Activated B cell treated with CpG ODN at 0.5 μM for 24 hours (primary cell): ENCODE data around the gene KIAA0319L. TPM values are rescaled to one million over a fixed set of nuclear protein-coding genes. Genes with fewer than 3 reads are reported as not detected.

Source experiments
- ATAC-seq: fragments of 200-7000 bp; cut with Tn5 transposase; one replicate; pipeline ENCODE4 v1.10.0; 2021; ENCODE audit warnings: low read depth, mild to moderate bottlenecking, moderate library complexity
- CTCF ChIA-PET: fragments of 350-600 bp; sonication (Branson Sonifier 250); formaldehyde crosslinking; loops from one replicate; lab custom pipeline; 2021; ENCODE audit warnings: antibody characterized with exemption; lab: Charles Lee
- POLR2A ChIA-PET: fragments of 350-600 bp; sonication (Branson Sonifier 250); formaldehyde crosslinking; loops from one replicate; lab custom pipeline; 2021; ENCODE audit warnings: antibody characterized with exemption; lab: Charles Lee
- DNase-seq: peaks from one replicate; pipeline ENCODE4 v3.0.0; 2022
- H3K27ac Mint-ChIP-seq: one replicate; pipeline ENCODE4 v1.8.0; 2020; ENCODE audit warnings: mixed read lengths
- H3K27me3 Mint-ChIP-seq: one replicate; pipeline ENCODE4 v1.8.0; 2021; ENCODE audit warnings: mixed read lengths
- H3K36me3 Mint-ChIP-seq: one replicate; pipeline ENCODE4 v1.8.0; 2021; ENCODE audit warnings: low read depth, mixed read lengths
- H3K4me1 Mint-ChIP-seq: one replicate; pipeline ENCODE4 v1.8.0; 2021; ENCODE audit warnings: mixed read lengths
- H3K4me3 Mint-ChIP-seq: one replicate; pipeline ENCODE4 v1.8.0; 2020; ENCODE audit warnings: mild to moderate bottlenecking, mixed read lengths
- H3K9me3 Mint-ChIP-seq: one replicate; pipeline ENCODE4 v1.8.0; 2020; ENCODE audit warnings: mixed read lengths
- intact Hi-C: fragments of 100-400 bp; cut with micrococcal nuclease; formaldehyde crosslinking; loops from one replicate; pipeline ENCODE4 v1.15.1; 2024
- total RNA-seq: library from RNA; stranded (reverse); gene quantifications from 2 replicates; pipeline ENCODE4 v1.2.3, GENCODE V29; 2022
- TF ChIP-seq, protein P1 (sequence below): fragments of 200-600 bp; IDR thresholded peaks from one replicate; pipeline ENCODE4 v1.8.0; 2022; ENCODE audit warnings: antibody characterized with exemption, mild to moderate bottlenecking

KIAA0319L gene
- total RNA-seq, 1 donor from 2014 or later: 59.1 TPM

DNA sequence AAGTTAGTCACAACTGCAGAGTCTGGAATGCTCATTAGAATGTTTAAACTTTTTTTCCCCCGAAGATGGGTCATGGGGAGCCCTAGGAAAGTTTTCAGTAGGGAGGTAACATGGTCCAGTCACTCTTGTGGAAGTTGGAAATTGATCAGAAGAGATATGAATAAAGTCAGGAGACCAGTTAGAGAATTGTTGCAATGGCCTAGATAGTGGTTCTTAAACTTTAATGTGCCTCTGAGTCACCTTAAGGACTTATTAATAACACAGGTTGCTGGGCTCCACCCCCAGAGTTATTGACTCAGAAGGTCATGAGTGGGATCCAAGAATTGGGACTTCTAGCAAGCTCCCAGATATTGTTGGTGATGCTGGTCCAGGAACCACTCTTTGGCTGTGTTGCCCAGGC, 12.7 kb upstream of the KIAA0319L start:
- ChIA-PET POLR2A (interaction anchor here (1.0 kb wide), 1 partner anchor 199 kb away, joined by 3 read pairs; the partner anchor contains the start of gene CLSPN), CTCF (interaction anchor here (2.1 to 2.7 kb wide), 2 partner anchors 145 to 156 kb away, joined by 9 to 19 read pairs; no protein-coding TSS in a partner anchor)
- no peak for DNase-seq
- intact Hi-C loops: loop anchor here (1.0 to 10.0 kb wide), 4 partner anchors 145 to 715 kb away; partner anchors contain the start of gene SMIM12
- peaks cover 19% of the 10 kb centered on the region for H3K27me3 Mint-ChIP-seq
- peak overlapping the region; percentile 38 for H3K27ac Mint-ChIP-seq
- no peak overlapping the region for H3K4me3 Mint-ChIP-seq
- TF ChIP-seq, protein P1, sequence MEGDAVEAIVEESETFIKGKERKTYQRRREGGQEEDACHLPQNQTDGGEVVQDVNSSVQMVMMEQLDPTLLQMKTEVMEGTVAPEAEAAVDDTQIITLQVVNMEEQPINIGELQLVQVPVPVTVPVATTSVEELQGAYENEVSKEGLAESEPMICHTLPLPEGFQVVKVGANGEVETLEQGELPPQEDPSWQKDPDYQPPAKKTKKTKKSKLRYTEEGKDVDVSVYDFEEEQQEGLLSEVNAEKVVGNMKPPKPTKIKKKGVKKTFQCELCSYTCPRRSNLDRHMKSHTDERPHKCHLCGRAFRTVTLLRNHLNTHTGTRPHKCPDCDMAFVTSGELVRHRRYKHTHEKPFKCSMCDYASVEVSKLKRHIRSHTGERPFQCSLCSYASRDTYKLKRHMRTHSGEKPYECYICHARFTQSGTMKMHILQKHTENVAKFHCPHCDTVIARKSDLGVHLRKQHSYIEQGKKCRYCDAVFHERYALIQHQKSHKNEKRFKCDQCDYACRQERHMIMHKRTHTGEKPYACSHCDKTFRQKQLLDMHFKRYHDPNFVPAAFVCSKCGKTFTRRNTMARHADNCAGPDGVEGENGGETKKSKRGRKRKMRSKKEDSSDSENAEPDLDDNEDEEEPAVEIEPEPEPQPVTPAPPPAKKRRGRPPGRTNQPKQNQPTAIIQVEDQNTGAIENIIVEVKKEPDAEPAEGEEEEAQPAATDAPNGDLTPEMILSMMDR: no peak
- ATAC-seq: no peak
- H3K4me1 Mint-ChIP-seq: no peaks in the 10 kb centered on the region
- H3K36me3 Mint-ChIP-seq: peaks cover 5% of the 10 kb centered on the region
- H3K9me3 Mint-ChIP-seq: no peaks in the 10 kb centered on the region

DNA sequence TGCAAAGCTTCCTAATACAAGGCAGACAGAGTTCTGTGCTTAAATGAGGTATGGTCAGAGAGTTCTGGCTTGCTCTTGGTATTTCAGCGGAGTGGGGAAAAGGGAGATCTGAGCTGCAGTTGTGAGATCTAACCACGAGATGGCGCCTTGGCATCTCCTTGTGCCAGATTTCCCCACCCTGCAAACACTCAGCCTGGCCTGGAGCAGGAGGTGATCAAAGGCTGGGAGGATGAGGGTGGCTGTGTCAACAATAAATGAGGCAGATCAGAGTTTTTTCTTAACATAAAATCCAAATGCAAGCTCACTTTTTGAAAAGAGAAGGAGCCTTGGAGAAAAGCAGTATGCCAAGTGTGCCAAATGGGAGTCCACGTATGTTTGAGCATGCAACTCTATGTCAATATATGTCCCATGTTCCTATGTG, 11.8 kb upstream of the KIAA0319L start:
- Mint-ChIP-seq H3K4me3 (no peak overlapping the region), H3K27me3 (peaks cover 15% of the 10 kb centered on the region), H3K36me3 (peaks cover 13% of the 10 kb centered on the region), H3K9me3 (no peaks in the 10 kb centered on the region), H3K27ac (no peak overlapping the region), H3K4me1 (no peaks in the 10 kb centered on the region)
- ChIA-PET CTCF (interaction anchor here (1.0 to 5.9 kb wide), 16 partner anchors 9 to 206 kb away, joined by 3 to 101 read pairs (median 4); partner anchors contain the start of gene C1orf216), POLR2A (interaction anchor here (0.9 to 1.0 kb wide), 2 partner anchors 8 to 201 kb away, joined by 3 read pairs; partner anchors contain the start of gene CLSPN)
- intact Hi-C loops: loop anchor here (1.0 to 10.0 kb wide), 4 partner anchors 146 to 714 kb away; partner anchors contain the start of gene SMIM12
- ATAC-seq (peak; percentile 69), DNase-seq (no peak)
- TF ChIP-seq, protein P1: no peak

DNA sequence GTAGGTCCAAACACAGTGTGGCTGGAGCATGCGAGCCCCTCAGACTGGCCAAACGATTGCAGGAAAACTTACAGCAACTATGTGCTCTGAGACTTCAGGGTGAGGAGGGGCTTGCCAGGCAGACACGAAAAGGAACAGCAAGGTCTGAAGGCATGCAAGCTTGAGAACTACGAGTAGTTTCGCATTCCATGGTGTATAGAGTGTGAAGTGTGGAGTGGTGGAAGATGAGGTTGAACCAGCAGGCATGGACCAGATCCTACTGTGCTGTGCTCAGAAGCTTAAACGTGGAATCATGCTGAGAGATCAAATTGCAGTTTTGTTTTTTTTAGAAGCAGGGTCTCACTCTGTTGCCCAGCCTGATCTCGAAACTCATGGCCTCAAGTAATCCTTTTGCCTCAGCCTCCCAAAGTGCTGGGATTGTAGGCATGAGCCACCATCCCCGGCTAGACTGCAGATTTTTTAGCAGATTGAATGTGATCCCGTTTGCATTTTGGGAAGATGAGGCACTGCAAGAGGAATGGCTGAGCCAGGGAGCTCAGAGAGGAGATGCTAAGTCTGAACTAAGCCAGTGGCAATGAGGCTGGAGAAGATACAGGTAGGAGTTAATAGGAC, 10.8 kb upstream of the KIAA0319L start:
- TF ChIP-seq, protein P1: no peak
- no peaks in the 10 kb centered on the region for H3K4me1 Mint-ChIP-seq
- H3K27ac Mint-ChIP-seq: no peak overlapping the region
- ChIA-PET POLR2A (no interaction called here), CTCF (interaction anchor here (1.0 to 5.9 kb wide), 13 partner anchors 10 to 207 kb away, joined by 3 to 101 read pairs (median 6); partner anchors contain the start of gene C1orf216)
- H3K27me3 Mint-ChIP-seq: peaks cover 15% of the 10 kb centered on the region
- intact Hi-C loops: loop anchor here (10.0 kb wide), 1 partner anchor 713 kb away; the partner anchor contains the start of gene SMIM12
- no peak for ATAC-seq
- peaks cover 15% of the 10 kb centered on the region for H3K36me3 Mint-ChIP-seq
- H3K4me3 Mint-ChIP-seq: no peak overlapping the region
- no peak for DNase-seq
- no peaks in the 10 kb centered on the region for H3K9me3 Mint-ChIP-seq

DNA sequence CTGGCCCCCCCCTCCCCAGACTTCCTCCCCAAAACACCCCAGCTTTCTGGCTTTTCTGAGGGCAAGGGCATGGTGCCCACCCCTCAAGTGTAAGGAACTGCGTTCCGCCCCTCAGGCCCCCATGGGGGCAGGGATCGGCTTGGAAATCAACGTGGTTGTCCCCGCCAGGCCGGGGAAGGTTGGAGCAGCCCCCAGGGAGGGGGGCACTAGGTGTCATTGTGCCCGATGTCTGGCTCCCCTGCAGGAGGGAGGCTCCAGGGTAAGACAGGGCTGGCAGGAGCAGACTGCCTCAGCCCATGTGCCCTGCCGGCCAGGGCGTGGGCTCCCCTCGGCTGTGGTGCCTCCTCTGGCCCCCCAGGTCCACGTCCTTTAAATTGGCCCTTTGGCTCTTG, 8.5 kb upstream of the KIAA0319L start:
- H3K4me3 Mint-ChIP-seq: no peak overlapping the region
- H3K27ac Mint-ChIP-seq: no peak overlapping the region
- intact Hi-C loops: loop anchor here (10.0 kb wide), 1 partner anchor 711 kb away; the partner anchor contains the start of gene SMIM12
- no peaks in the 10 kb centered on the region for H3K4me1 Mint-ChIP-seq
- ATAC-seq: no peak
- H3K36me3 Mint-ChIP-seq: peaks cover 20% of the 10 kb centered on the region
- peaks cover 3% of the 10 kb centered on the region for H3K27me3 Mint-ChIP-seq
- TF ChIP-seq, protein P1: no peak
- no peaks in the 10 kb centered on the region for H3K9me3 Mint-ChIP-seq
- no peak for DNase-seq
- POLR2A ChIA-PET: interaction anchor here (0.9 kb wide), 1 partner anchor 115 kb away, joined by 3 read pairs; no protein-coding TSS in a partner anchor
- CTCF ChIA-PET: interaction anchor here (1.2 to 5.9 kb wide), 3 partner anchors 111 to 161 kb away, joined by 5 to 101 read pairs (median 15); no protein-coding TSS in a partner anchor
